Measurements from ENCODE around the gene RANBP17. TPM values are rescaled to one million over a fixed set of nuclear protein-coding genes. Genes with fewer than 3 reads are reported as not detected.
"Not testable (repeated sequence)": the region's sequence is repeated elsewhere in the genome, so short reads cannot be mapped to it uniquely, and the experiment has no call there.

The RANBP17 gene
- total and polyA plus RNA-seq, 9 of the 15 experiments (the other 6 are each of a cell fraction or from before 2014, with no cell fraction given), result not detected

- Histone ChIP-seq H3K9me1 (ENCODE audit: control insufficient read depth, insufficient read depth, low read length) (no peaks in the 10 kb centered on the region), H3K4me3 (no peak overlapping the region), H3K9ac (ENCODE audit: insufficient read depth in 1 of 2, low read depth in 2 of 2, low read length in 2 of 2) (no peak overlapping the region), H3K27me3 (ENCODE audit: control insufficient read depth in 2 of 2, insufficient read depth in 2 of 2, low read length in 2 of 2) (no peaks in the 10 kb centered on the region), H3K27ac (ENCODE audit: extremely low read depth, low read depth, low read length) (no peak overlapping the region), H3K9me3 (replicated peaks; ENCODE audit: control insufficient read depth, insufficient read depth, low read depth, low read length) (no peaks in the 10 kb centered on the region), H4K20me1 (replicated peaks; ENCODE audit: control insufficient read depth, insufficient read depth, low read length) (no peaks in the 10 kb centered on the region), H3K4me2 (ENCODE audit: insufficient read depth, low read length) (no peak overlapping the region), H3K4me1 (replicated peaks in 1 of 2; ENCODE audit: control insufficient read depth in 2 of 2, insufficient read depth in 2 of 2, low read length in 2 of 2) (no peaks in the 10 kb centered on the region), H3K79me2 (ENCODE audit: control insufficient read depth, insufficient read depth, low read length) (no peaks in the 10 kb centered on the region), H3K36me3 (ENCODE audit: control insufficient read depth, insufficient read depth, low read length) (no peaks in the 10 kb centered on the region), H2AFZ (ENCODE audit: low read depth, low read length) (no peak overlapping the region)
- no peak for DNase-seq (ENCODE audit: extremely low read depth in 1 of 4, low spot score in 3 of 4)
- CTCF ChIA-PET (ENCODE audit: low intra/inter-chr PET ratio), result no interaction called here
- no peak for FAIRE-seq
- POLR2A ChIA-PET, result no interaction called here
- BruUV-seq (replicated peaks), result no TSS peak
- intact Hi-C loops (cut with micrococcal nuclease), result no loop called here
- no peak for TF ChIP-seq SUPT5H (IDR thresholded peaks at IDR 0.05)
- ATAC-seq, result no peak
- in situ Hi-C loops (cut with MboI), result no loop called here
Observed at GRCh38 chr5:170917113-170917512, 55.3 kb downstream of the RANBP17 start.

GRCh38 chr5:170920196-170920595 is 58.4 kb downstream of the RANBP17 start:
- H3K27me3 ChIP-seq (ENCODE audit: control insufficient read depth in 2 of 2, insufficient read depth in 2 of 2, low read length in 2 of 2), result no peaks in the 10 kb centered on the region
- no TSS peak for BruUV-seq (replicated peaks)
- no peaks in the 10 kb centered on the region for H3K36me3 ChIP-seq (ENCODE audit: control insufficient read depth, insufficient read depth, low read length)
- in situ Hi-C loops (cut with MboI) (no loop called here), intact Hi-C loops (cut with micrococcal nuclease) (no loop called here)
- H2AFZ ChIP-seq (ENCODE audit: low read depth, low read length), result no peak overlapping the region
- H3K4me2 ChIP-seq (ENCODE audit: insufficient read depth, low read length), result no peak overlapping the region
- no peaks in the 10 kb centered on the region for H3K79me2 ChIP-seq (ENCODE audit: control insufficient read depth, insufficient read depth, low read length)
- DNase-seq (ENCODE audit: extremely low read depth in 1 of 4, low spot score in 3 of 4), result no peak
- CTCF ChIA-PET (ENCODE audit: low intra/inter-chr PET ratio), result no interaction called here
- no peak for ATAC-seq
- no peak overlapping the region for H3K4me3 ChIP-seq
- no peaks in the 10 kb centered on the region for H3K4me1 ChIP-seq (replicated peaks in 1 of 2; ENCODE audit: control insufficient read depth in 2 of 2, insufficient read depth in 2 of 2, low read length in 2 of 2)
- no peaks in the 10 kb centered on the region for H4K20me1 ChIP-seq (replicated peaks; ENCODE audit: control insufficient read depth, insufficient read depth, low read length)
- FAIRE-seq, result no peak
- H3K9me1 ChIP-seq (ENCODE audit: control insufficient read depth, insufficient read depth, low read length), result no peaks in the 10 kb centered on the region
- no peaks in the 10 kb centered on the region for H3K9me3 ChIP-seq (replicated peaks; ENCODE audit: control insufficient read depth, insufficient read depth, low read depth, low read length)
- H3K27ac ChIP-seq (ENCODE audit: extremely low read depth, low read depth, low read length), result no peak overlapping the region
- no peak for TF ChIP-seq HLTF (IDR thresholded peaks at IDR 0.05)
- POLR2A ChIA-PET, result no interaction called here
- H3K9ac ChIP-seq (ENCODE audit: insufficient read depth in 1 of 2, low read depth in 2 of 2, low read length in 2 of 2), result no peak overlapping the region
- WGBS (ENCODE audit: insufficient coverage, low coverage, missing lambda C conversion rate), result 7% methylated on average over 3 of the region's 3 CpGs

- H3K36me3 ChIP-seq (ENCODE audit: control insufficient read depth, insufficient read depth, low read length); H3K27ac ChIP-seq (ENCODE audit: extremely low read depth, low read depth, low read length); H3K4me3 ChIP-seq; CTCF ChIA-PET (ENCODE audit: low intra/inter-chr PET ratio); DNase-seq (ENCODE audit: extremely low read depth in 1 of 4, low spot score in 3 of 4); H3K9ac ChIP-seq (ENCODE audit: insufficient read depth in 1 of 2, low read depth in 2 of 2, low read length in 2 of 2); POLR2A ChIA-PET; H3K79me2 ChIP-seq (ENCODE audit: control insufficient read depth, insufficient read depth, low read length); H3K27me3 ChIP-seq (ENCODE audit: control insufficient read depth in 2 of 2, insufficient read depth in 2 of 2, low read length in 2 of 2); ATAC-seq; H3K4me2 ChIP-seq (ENCODE audit: insufficient read depth, low read length); FAIRE-seq; intact Hi-C loops (cut with micrococcal nuclease); H4K20me1 ChIP-seq (replicated peaks; ENCODE audit: control insufficient read depth, insufficient read depth, low read length); H3K9me1 ChIP-seq (ENCODE audit: control insufficient read depth, insufficient read depth, low read length); H3K4me1 ChIP-seq (replicated peaks in 1 of 2; ENCODE audit: control insufficient read depth in 2 of 2, insufficient read depth in 2 of 2, low read length in 2 of 2); H3K9me3 ChIP-seq (replicated peaks; ENCODE audit: control insufficient read depth, insufficient read depth, low read depth, low read length); H2AFZ ChIP-seq (ENCODE audit: low read depth, low read length); BruUV-seq (replicated peaks); in situ Hi-C loops (cut with MboI): not testable (repeated sequence)
- under 1% methylated on average over 10 of the region's 10 CpGs for WGBS (ENCODE audit: insufficient coverage, low coverage, missing lambda C conversion rate)
Observed at GRCh38 chr5:170922331-170922730, 60.5 kb downstream of the RANBP17 start.

All from K562 (cell line).